RWPE1 (cell line): ENCODE results near the gene OR1N2.
"Not testable (repeated sequence)": the region's sequence is repeated elsewhere in the genome, so short reads cannot be mapped to it uniquely, and the experiment has no call there.

Experiments used
- CTCF ChIA-PET: fragments of 350-600 bp; sonication (Branson Sonifier 250); formaldehyde crosslinking; extraction: SDS; loops from one replicate; lab custom pipeline; 2021; lab: Yijun Ruan, JAX
- POLR2A ChIA-PET: fragments of 400-600 bp; formaldehyde crosslinking; extraction: SDS; loops from one replicate; lab custom pipeline; 2020; ENCODE audit warnings: antibody characterized with exemption; ENCODE audit not compliant: low non-redundant PET; lab: Yijun Ruan, JAX
- DNase-seq: peaks from one replicate; pipeline ENCODE4 v3.0.0; 2012; ENCODE audit warnings: low spot score
- H3K27ac ChIP-seq: fragments of 450-650 bp; 2 replicates; pipeline ENCODE4 v1.5.1; 2017
- CTCF ChIP-seq: fragments of 450-650 bp; conservative IDR thresholded peaks from 2 replicates; pipeline ENCODE4 v1.5.1; 2017; ENCODE audit warnings: low read depth, mild to moderate bottlenecking

The OR1N2 gene

GRCh38 chr9:122561446-122561845 is 8.5 kb downstream of the OR1N2 start:
- TF ChIP-seq CTCF = no peak
- ChIA-PET CTCF (interaction anchor here (0.6 kb wide), 1 partner anchor 146 kb away, joined by 3 read pairs; no protein-coding TSS in a partner anchor), POLR2A (no interaction called here)
- no peak overlapping the region for H3K27ac ChIP-seq
- no peak for DNase-seq

GRCh38 chr9:122562134-122562760 is 9.3 kb downstream of the OR1N2 start:
- CTCF ChIA-PET = no interaction called here

GRCh38 chr9:122567901-122568300 is 15.0 kb downstream of the OR1N2 start:
- ChIA-PET CTCF (no interaction called here), POLR2A (no interaction called here)
- DNase-seq = no peak
- TF ChIP-seq CTCF = no peak
- no peak overlapping the region for H3K27ac ChIP-seq

More at GRCh38 chr9:122562134-122562760, 9.3 kb downstream of the OR1N2 start:
- TF ChIP-seq CTCF = no peak
- POLR2A ChIA-PET = no interaction called here
- no peak overlapping the region for H3K27ac ChIP-seq
- no peak for DNase-seq

GRCh38 chr9:122572456-122572855 is 19.5 kb downstream of the OR1N2 start:
- POLR2A ChIA-PET = no interaction called here
- CTCF ChIA-PET = interaction anchor here (1.0 kb wide), 1 partner anchor 74 kb away, joined by 3 read pairs; no protein-coding TSS in a partner anchor
- H3K27ac ChIP-seq = no peak overlapping the region
- no peak for DNase-seq
- no peak for TF ChIP-seq CTCF

- ChIA-PET CTCF (no interaction called here), POLR2A (no interaction called here)
Observed at GRCh38 chr9:122579874-122580273, 27.0 kb downstream of the OR1N2 start.

GRCh38 chr9:122580360-122580759 is 27.4 kb downstream of the OR1N2 start:
- DNase-seq = peak; percentile 73
- no peak for TF ChIP-seq CTCF
- H3K27ac ChIP-seq = no peak overlapping the region
- POLR2A ChIA-PET = no interaction called here
- CTCF ChIA-PET = interaction anchor here (0.6 kb wide), 2 partner anchors 106 to 748 kb away, joined by 3 to 5 read pairs; no protein-coding TSS in a partner anchor

More at GRCh38 chr9:122579874-122580273, 27.0 kb downstream of the OR1N2 start:
- no peak for DNase-seq
- no peak overlapping the region for H3K27ac ChIP-seq
- no peak for TF ChIP-seq CTCF

- H3K27ac ChIP-seq, POLR2A ChIA-PET, DNase-seq: not testable (repeated sequence)
- CTCF ChIA-PET = interaction anchor here (0.6 kb wide), 2 partner anchors 84 to 108 kb away, joined by 3 to 6 read pairs; no protein-coding TSS in a partner anchor
Observed at GRCh38 chr9:122583284-122583683, 30.4 kb downstream of the OR1N2 start, which contains the start of gene OR1L8. Gene OR1L8 (minus strand): TSS chr9:122583384. CDS start chr9:122568477, 14,907 bp downstream.
